ENCODE measurements around the gene PRDM15. TPM values are rescaled to one million over a fixed set of nuclear protein-coding genes. Genes with fewer than 3 reads are reported as not detected.

PRDM15 gene
- polyA plus RNA-seq, 1 donor (not counting 4 experiments of a cell fraction or from before 2014, with no cell fraction given): 5.2 TPM

GRCh38 chr21:41808094-41808493 is 71.0 kb downstream of the PRDM15 start:
- Histone ChIP-seq H3K9me3 (ENCODE audit: control insufficient read depth, low read depth, low read length) (no peaks in the 10 kb centered on the region), H3K9ac (ENCODE audit: control insufficient read depth, extremely low read depth, insufficient read depth, low read length) (no peak overlapping the region), H3K36me3 (ENCODE audit: control insufficient read depth in 2 of 2, extremely low read depth in 1 of 2, insufficient read depth in 2 of 2, low read length in 2 of 2) (peaks cover 5 to 15% of the 10 kb centered on the region in 2 experiments), H3K27ac (ENCODE audit: control insufficient read depth, insufficient read depth, low read length) (no peak overlapping the region), H3K4me3 (ENCODE audit: control insufficient read depth in 2 of 3, extremely low read depth in 1 of 3, insufficient read depth in 2 of 3, low read depth in 1 of 3, low read length in 3 of 3) (no peak overlapping the region), H4K20me1 (ENCODE audit: control insufficient read depth, extremely low read depth, insufficient read depth, low read length) (no peaks in the 10 kb centered on the region), H2AFZ (ENCODE audit: control insufficient read depth, low read length) (no peak overlapping the region), H3K4me2 (ENCODE audit: control insufficient read depth, extremely low read depth, insufficient read depth, low read depth, low read length) (no peak overlapping the region), H3K79me2 (ENCODE audit: control insufficient read depth, insufficient read depth, low read length) (peaks cover 3% of the 10 kb centered on the region), H3K9me1 (ENCODE audit: control insufficient read depth, extremely low read depth, insufficient read depth, low read length) (no peaks in the 10 kb centered on the region), H3K4me1 (ENCODE audit: control insufficient read depth, extremely low read depth, insufficient read depth, low read length) (no peaks in the 10 kb centered on the region), H3K27me3 (ENCODE audit: control insufficient read depth, extremely low read depth, insufficient read depth, low read length) (no peaks in the 10 kb centered on the region)
- DNase-seq (ENCODE audit: low read depth, low spot score) (no peak), FAIRE-seq (no peak)
- dilution Hi-C loops (cut with MboI; ENCODE audit: extremely low pct_ligation_motif_present, low sequenced_read_pairs): no loop called here
- TF ChIP-seq EZH2 (IDR thresholded peaks at IDR 0.05; ENCODE audit: low read length) (no peak), CTCF (optimal IDR thresholded peaks at IDR 0.05 in 1 of 3, IDR thresholded peaks at IDR 0.05 in 1 of 3, conservative IDR thresholded peaks at IDR 0.05 in 1 of 3; ENCODE audit: extremely low read depth in 1 of 3, insufficient read depth in 2 of 3, low read length in 3 of 3) (no peak)

- no peaks in the 10 kb centered on the region for H3K9me1 ChIP-seq (ENCODE audit: control insufficient read depth, extremely low read depth, insufficient read depth, low read length)
- H3K9ac ChIP-seq (ENCODE audit: control insufficient read depth, extremely low read depth, insufficient read depth, low read length): no peak overlapping the region
- no peaks in the 10 kb centered on the region for H3K27me3 ChIP-seq (ENCODE audit: control insufficient read depth, extremely low read depth, insufficient read depth, low read length)
- H2AFZ ChIP-seq (ENCODE audit: control insufficient read depth, low read length): no peak overlapping the region
- H3K9me3 ChIP-seq (ENCODE audit: control insufficient read depth, low read depth, low read length): no peaks in the 10 kb centered on the region
- H3K79me2 ChIP-seq (ENCODE audit: control insufficient read depth, insufficient read depth, low read length): peaks cover 3% of the 10 kb centered on the region
- FAIRE-seq (no peak), DNase-seq (ENCODE audit: low read depth, low spot score) (no peak)
- peaks cover 3 to 13% of the 10 kb centered on the region in 2 experiments for H3K36me3 ChIP-seq (ENCODE audit: control insufficient read depth in 2 of 2, extremely low read depth in 1 of 2, insufficient read depth in 2 of 2, low read length in 2 of 2)
- no peak overlapping the region for H3K4me2 ChIP-seq (ENCODE audit: control insufficient read depth, extremely low read depth, insufficient read depth, low read depth, low read length)
- no peak overlapping the region for H3K4me3 ChIP-seq (ENCODE audit: control insufficient read depth in 2 of 3, extremely low read depth in 1 of 3, insufficient read depth in 2 of 3, low read depth in 1 of 3, low read length in 3 of 3)
- dilution Hi-C loops (cut with MboI; ENCODE audit: extremely low pct_ligation_motif_present, low sequenced_read_pairs): no loop called here
- H4K20me1 ChIP-seq (ENCODE audit: control insufficient read depth, extremely low read depth, insufficient read depth, low read length): no peaks in the 10 kb centered on the region
- H3K4me1 ChIP-seq (ENCODE audit: control insufficient read depth, extremely low read depth, insufficient read depth, low read length): no peaks in the 10 kb centered on the region
- no peak overlapping the region for H3K27ac ChIP-seq (ENCODE audit: control insufficient read depth, insufficient read depth, low read length)
- TF ChIP-seq CTCF (optimal IDR thresholded peaks at IDR 0.05 in 1 of 3, IDR thresholded peaks at IDR 0.05 in 1 of 3, conservative IDR thresholded peaks at IDR 0.05 in 1 of 3; ENCODE audit: extremely low read depth in 1 of 3, insufficient read depth in 2 of 3, low read length in 3 of 3): no peak
These were observed 72.4 kb downstream of the PRDM15 start for GRCh38 chr21:41806773-41807172.
